ENCODE data around the gene LBR.

Gene LBR

GRCh38 chr1:225441314-225442122 is 13.7 kb upstream of the LBR start:
- peaks cover 60% of the 10 kb centered on the region for H3K4me1 Mint-ChIP-seq (ENCODE audit: low read depth)
- H3K27ac Mint-ChIP-seq: peak overlapping the region; percentile 81
- H3K27me3 Mint-ChIP-seq (ENCODE audit: low read depth): no peaks in the 10 kb centered on the region
- H3K4me3 Mint-ChIP-seq: peak overlapping the region; percentile 71
- no peaks in the 10 kb centered on the region for H3K9me3 Mint-ChIP-seq
- peaks cover 4% of the 10 kb centered on the region for H3K36me3 Mint-ChIP-seq (ENCODE audit: low read depth)

DNA sequence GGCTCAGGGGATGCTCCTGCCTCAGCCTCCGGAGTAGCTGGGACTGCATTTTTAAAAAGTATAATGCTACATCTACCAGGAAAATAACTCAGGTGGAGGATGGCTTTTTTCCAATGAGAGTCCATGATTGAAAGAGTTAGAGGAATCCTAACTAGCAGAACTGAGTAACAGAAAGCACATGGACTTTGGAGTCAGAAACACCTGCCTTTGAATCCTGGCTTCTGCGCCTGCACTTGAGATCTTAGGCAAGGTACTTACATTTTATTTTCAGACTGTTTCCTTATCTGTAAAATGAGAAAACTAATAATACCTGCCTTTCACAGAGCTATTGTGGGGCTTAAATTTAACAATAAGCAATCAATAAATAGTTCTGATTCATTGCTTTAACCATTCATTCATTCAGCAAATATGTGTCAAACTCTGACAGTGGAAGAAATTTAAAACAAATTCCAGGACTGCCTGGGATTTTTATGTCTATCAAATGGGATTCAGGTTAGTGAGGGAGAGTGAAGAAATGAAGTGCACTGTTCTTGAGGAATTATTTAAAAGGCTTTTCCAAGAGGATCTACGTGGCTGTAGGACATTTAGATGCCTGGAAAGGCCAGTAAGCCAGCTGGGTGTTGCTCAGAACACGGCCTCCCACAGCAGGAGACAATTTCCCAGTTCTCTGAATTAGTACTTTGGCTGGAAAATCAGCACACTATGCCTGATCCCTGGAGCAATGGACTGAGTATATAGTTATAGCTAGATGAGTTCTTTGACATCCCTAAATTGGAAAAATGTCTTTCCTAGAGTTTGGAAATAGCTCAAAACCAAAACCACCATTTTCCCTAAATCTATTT is 12.8 kb upstream of the LBR start:
- Mint-ChIP-seq H3K36me3 (ENCODE audit: low read depth) (peaks cover 4% of the 10 kb centered on the region), H3K27me3 (ENCODE audit: low read depth) (no peaks in the 10 kb centered on the region), H3K4me1 (ENCODE audit: low read depth) (peaks cover 58% of the 10 kb centered on the region), H3K4me3 (no peak overlapping the region), H3K9me3 (no peaks in the 10 kb centered on the region), H3K27ac (peak overlapping the region; percentile 0)

GRCh38 chr1:225437710-225438437 is 10.0 kb upstream of the LBR start:
- peaks cover 34% of the 10 kb centered on the region for H3K4me1 Mint-ChIP-seq (ENCODE audit: low read depth)
- H3K27ac Mint-ChIP-seq: no peak overlapping the region
- H3K9me3 Mint-ChIP-seq: no peaks in the 10 kb centered on the region
- H3K36me3 Mint-ChIP-seq (ENCODE audit: low read depth): no peaks in the 10 kb centered on the region
- H3K27me3 Mint-ChIP-seq (ENCODE audit: low read depth): no peaks in the 10 kb centered on the region
- H3K4me3 Mint-ChIP-seq: no peak overlapping the region

GRCh38 chr1:225435957-225436392 is 8.1 kb upstream of the LBR start:
- peak overlapping the region; percentile 43 for H3K27ac Mint-ChIP-seq
- no peaks in the 10 kb centered on the region for H3K36me3 Mint-ChIP-seq (ENCODE audit: low read depth)
- H3K4me1 Mint-ChIP-seq (ENCODE audit: low read depth): peaks cover 17% of the 10 kb centered on the region
- no peaks in the 10 kb centered on the region for H3K9me3 Mint-ChIP-seq
- H3K27me3 Mint-ChIP-seq (ENCODE audit: low read depth): no peaks in the 10 kb centered on the region
- no peak overlapping the region for H3K4me3 Mint-ChIP-seq

GRCh38 chr1:225435487-225435886 is 7.6 kb upstream of the LBR start:
- Mint-ChIP-seq H3K4me1 (ENCODE audit: low read depth) (peaks cover 18% of the 10 kb centered on the region), H3K27ac (peak overlapping the region; percentile 43), H3K27me3 (ENCODE audit: low read depth) (no peaks in the 10 kb centered on the region), H3K36me3 (ENCODE audit: low read depth) (no peaks in the 10 kb centered on the region), H3K4me3 (no peak overlapping the region), H3K9me3 (no peaks in the 10 kb centered on the region)

GRCh38 chr1:225435076-225435475 is 7.2 kb upstream of the LBR start:
- no peak overlapping the region for H3K27ac Mint-ChIP-seq
- H3K9me3 Mint-ChIP-seq: no peaks in the 10 kb centered on the region
- H3K4me3 Mint-ChIP-seq: no peak overlapping the region
- H3K36me3 Mint-ChIP-seq (ENCODE audit: low read depth): no peaks in the 10 kb centered on the region
- no peaks in the 10 kb centered on the region for H3K27me3 Mint-ChIP-seq (ENCODE audit: low read depth)
- H3K4me1 Mint-ChIP-seq (ENCODE audit: low read depth): peaks cover 22% of the 10 kb centered on the region

DNA sequence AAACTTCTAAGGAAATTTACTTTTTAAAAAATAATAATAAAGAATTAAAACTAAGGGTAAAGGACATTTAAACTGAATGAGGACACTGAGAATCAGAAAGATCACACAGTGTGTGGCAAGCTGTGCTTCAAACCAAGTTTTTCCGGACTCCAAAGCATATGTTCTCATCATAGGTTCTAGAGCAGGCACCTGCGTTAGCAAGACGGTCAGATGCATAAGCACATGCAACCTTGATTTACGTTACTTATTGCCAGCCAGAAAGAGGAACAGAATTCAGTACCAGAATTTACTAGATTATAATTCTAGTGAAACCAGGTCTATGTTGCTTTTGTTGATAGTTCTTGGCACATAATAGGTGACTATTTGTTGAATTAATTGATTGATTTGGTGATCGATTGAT is 6.2 kb upstream of the LBR start:
- H3K4me1 Mint-ChIP-seq (ENCODE audit: low read depth): peaks cover 24% of the 10 kb centered on the region
- no peaks in the 10 kb centered on the region for H3K9me3 Mint-ChIP-seq
- H3K27ac Mint-ChIP-seq: no peak overlapping the region
- no peak overlapping the region for H3K4me3 Mint-ChIP-seq
- no peaks in the 10 kb centered on the region for H3K27me3 Mint-ChIP-seq (ENCODE audit: low read depth)
- no peaks in the 10 kb centered on the region for H3K36me3 Mint-ChIP-seq (ENCODE audit: low read depth)

DNA sequence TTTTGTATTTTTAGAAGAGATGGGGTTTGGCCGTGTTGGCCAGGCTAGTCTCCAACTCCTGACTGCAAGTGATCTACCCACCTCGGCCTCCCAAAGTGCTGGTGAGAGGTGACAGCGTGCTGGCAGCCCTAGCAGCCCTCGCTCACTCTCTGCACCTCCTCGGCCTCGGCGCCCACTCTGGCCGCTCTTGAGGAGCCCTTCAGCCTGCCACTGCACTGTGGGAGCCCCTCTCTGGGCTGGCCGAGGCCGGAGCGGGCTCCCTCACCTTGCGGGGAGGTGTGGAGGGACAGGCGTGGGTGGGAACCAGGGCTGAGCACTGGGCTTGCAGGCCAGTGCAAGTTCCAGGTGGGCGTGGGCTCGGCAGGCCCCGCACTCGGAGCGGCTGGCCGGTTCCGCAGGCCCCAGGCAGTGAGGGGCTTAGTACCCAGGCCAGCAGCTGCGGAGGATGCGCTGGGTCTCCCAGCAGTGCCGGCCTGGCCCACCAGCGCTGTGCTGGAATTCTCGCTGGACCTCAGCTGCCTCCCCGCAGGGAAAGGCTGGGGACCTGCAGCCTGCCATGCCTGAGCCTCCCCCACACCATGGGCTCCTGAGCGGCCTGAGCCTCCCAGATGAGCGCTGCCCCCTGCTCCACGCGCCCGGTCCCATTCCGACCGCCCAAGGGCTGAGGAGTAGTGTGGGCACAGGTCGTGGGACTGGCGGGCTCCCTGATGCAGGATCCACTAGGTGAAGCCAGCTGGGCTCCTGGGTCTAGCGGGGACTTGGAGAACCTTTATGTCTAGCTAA is 3.4 kb upstream of the LBR start:
- Mint-ChIP-seq H3K4me1 (ENCODE audit: low read depth) (peaks cover 27% of the 10 kb centered on the region), H3K36me3 (ENCODE audit: low read depth) (peaks cover 5% of the 10 kb centered on the region), H3K27ac (no peak overlapping the region), H3K27me3 (ENCODE audit: low read depth) (no peaks in the 10 kb centered on the region), H3K9me3 (no peaks in the 10 kb centered on the region), H3K4me3 (no peak overlapping the region)

DNA sequence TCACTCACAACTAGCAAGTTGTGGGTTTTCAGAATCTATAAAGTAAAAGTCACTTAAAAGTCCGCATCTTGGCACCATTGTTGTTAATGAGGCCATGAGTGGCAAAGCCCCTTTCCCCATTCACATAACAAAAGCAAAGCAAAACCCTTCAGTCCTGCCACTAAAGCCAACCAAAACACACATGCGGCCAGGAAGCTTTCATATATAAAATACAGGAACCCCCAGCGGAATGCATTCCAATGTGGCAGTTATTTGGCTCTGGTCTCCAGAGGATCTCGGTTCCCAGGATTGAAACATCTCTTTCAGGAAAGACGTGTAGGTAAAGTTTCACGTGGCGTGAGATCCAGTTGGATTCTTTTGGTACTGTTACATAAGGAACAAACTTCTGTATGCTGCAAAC is 2.5 kb upstream of the LBR start:
- Mint-ChIP-seq H3K27ac (peak overlapping the region; percentile 41), H3K27me3 (ENCODE audit: low read depth) (no peaks in the 10 kb centered on the region), H3K9me3 (no peaks in the 10 kb centered on the region), H3K4me3 (peak overlapping the region; percentile 49), H3K4me1 (ENCODE audit: low read depth) (peaks cover 31% of the 10 kb centered on the region), H3K36me3 (ENCODE audit: low read depth) (peaks cover 5% of the 10 kb centered on the region)

DNA sequence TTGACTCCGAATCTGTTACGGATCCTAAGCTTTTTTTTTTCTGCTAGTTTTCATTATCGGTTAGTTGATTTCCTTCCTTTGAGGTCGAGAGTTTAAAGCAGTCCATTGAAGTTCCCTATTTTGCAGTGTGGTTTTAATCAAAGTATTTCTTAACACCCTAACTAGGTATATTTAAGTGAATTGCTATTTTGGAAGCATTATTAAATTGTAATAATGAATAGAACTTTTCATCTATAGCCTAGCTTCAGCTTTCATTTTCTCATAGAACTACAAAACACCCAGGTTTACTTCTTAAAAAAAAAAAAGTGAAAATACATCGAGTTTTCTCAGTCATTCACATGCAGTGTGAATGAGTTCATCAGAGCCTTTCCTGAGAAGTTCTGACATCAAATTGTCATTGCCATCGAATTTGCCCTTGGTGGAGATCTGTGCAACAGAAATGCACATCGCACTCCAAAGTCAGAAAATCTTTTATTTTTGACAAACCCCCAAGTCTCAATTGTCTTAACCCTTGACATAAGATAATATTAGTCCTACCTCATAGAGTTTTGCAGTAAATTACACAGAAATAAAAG is 1.1 kb upstream of the LBR start:
- H3K4me3 Mint-ChIP-seq: peak overlapping the region; percentile 84

DNA sequence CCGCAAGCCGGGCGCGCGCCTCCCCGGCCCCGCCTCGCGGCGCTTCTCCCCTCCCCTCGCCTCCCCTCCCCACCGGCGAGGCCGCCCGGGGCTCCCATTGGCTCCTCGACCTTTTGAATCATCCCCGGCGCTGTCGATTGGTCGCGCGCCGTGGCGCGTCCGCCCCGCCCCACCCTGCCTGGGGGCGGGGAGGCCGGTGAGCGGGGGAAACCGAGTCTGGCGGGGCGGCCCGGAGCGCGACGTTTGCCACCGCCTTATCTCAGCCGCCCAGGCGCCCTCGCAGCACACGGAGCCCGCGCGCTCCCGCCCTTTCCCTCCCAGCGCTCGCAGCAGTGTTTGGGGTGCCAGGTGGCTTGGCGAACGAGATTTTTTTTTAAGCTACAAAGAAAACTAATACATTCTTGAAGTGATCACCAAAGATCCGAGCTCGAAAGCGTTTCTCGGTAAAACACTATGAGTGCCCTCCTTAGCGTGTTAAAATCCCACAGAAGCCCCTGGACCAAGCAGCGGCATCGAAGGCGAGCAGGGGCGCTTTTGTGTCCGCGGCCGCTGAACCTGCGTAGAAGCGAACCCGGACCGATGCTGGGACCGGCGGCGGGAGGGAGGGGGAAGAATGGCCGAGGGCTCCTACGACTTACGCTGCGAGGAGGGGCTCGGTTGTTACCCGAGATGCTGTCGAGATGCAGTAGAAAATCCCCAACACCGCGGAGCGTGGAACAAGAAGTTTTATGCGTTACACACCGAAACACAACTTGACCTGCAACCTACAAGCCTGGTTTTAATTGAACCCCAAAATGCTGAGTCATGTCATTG is 436 bp upstream of the LBR start:
- peaks cover 48% of the 10 kb centered on the region for H3K4me1 Mint-ChIP-seq (ENCODE audit: low read depth)
- H3K4me3 Mint-ChIP-seq: peak overlapping the region; percentile 84
- H3K9me3 Mint-ChIP-seq: no peaks in the 10 kb centered on the region
- peak overlapping the region; percentile 91 for H3K27ac Mint-ChIP-seq
- peaks cover 9% of the 10 kb centered on the region for H3K36me3 Mint-ChIP-seq (ENCODE audit: low read depth)
- no peaks in the 10 kb centered on the region for H3K27me3 Mint-ChIP-seq (ENCODE audit: low read depth)

More for the DNA sequence above, 1.1 kb upstream of the LBR start:
- peaks cover 41% of the 10 kb centered on the region for H3K4me1 Mint-ChIP-seq (ENCODE audit: low read depth)
- H3K36me3 Mint-ChIP-seq (ENCODE audit: low read depth): peaks cover 5% of the 10 kb centered on the region
- H3K27me3 Mint-ChIP-seq (ENCODE audit: low read depth): no peaks in the 10 kb centered on the region
- no peaks in the 10 kb centered on the region for H3K9me3 Mint-ChIP-seq
- H3K27ac Mint-ChIP-seq: peak overlapping the region; percentile 91

DNA sequence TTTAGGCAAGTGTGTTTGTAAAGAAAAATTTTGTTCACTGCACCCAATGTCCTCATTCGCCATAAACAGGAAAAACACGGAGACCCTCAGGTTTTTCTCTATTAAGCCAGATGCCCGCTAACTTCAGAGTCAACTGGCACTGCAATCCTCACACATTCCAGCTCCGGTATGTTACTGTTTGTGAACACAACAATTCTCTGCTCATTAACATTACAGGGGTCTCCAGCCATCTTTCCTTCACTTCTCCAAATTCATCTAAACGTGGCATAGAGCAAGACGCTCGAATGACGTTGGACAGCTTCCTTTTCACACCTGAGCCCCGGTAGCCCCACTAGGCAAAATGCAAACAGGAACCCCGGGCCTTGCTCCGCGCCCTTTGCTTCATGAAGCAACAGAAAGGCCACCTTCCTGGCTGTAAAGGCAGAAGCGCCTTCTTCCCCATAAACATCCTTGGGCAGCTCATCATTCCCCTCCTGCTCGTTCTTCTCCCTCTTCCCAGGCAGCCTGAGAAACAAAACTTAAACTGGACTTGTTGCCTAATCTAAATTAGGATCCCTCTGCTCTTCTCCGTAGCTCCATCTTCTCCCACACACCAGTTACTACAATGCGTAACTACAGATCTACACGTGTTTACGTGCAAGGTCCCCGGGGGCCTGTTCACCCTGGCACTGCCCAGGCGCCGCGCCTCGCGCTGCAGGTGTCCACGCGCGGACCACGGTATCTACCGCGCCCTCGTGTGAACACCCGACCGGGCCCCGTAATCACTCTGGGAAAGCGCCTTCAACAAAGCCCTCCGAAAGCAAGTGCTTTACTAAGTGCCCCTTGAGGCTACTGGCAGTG is 1.2 kb downstream of the LBR start:
- peak overlapping the region; percentile 93 for H3K4me3 Mint-ChIP-seq
- H3K9me3 Mint-ChIP-seq: no peaks in the 10 kb centered on the region
- peaks cover 23% of the 10 kb centered on the region for H3K36me3 Mint-ChIP-seq (ENCODE audit: low read depth)
- peaks cover 61% of the 10 kb centered on the region for H3K4me1 Mint-ChIP-seq (ENCODE audit: low read depth)
- no peaks in the 10 kb centered on the region for H3K27me3 Mint-ChIP-seq (ENCODE audit: low read depth)
- H3K27ac Mint-ChIP-seq: peak overlapping the region; percentile 85

Measured in T-helper 1 cell treated with Interleukin-12 subunit alpha and Interleukin-12 subunit beta and Interleukin-4 antibody, amounts not matched to agents 30 μg/mL and 1 μg/mL, for 36 hours (primary cell).